IMR-90 (cell line): ENCODE data around the gene SPATA18. TPM values are rescaled to one million over a fixed set of nuclear protein-coding genes. Genes with fewer than 3 reads are reported as not detected.

Source experiments
- ATAC-seq: fragments of 200-7000 bp; cut with Tn5 transposase; 2 replicates; pipeline ENCODE4 v1.9.1; 2020; ENCODE audit warnings: low read depth, mild to moderate bottlenecking, moderate library complexity
- BruUV-seq: library from RNA; stranded (reverse); fragments of 400-500 nt; replicated peaks from 2 replicates; lab custom pipeline; 2021; lab: Mats Ljungman, UMichigan
- CTCF ChIA-PET: fragments of 300-600 bp; formaldehyde crosslinking; extraction: SDS; loops from one replicate; lab custom pipeline; 2021; ENCODE audit warnings: antibody characterized with exemption; lab: Yijun Ruan, JAX
- POLR2A ChIA-PET: fragments of 300-600 bp; sonication (Branson Sonifier 250); formaldehyde crosslinking; loops from one replicate; lab custom pipeline; 2022; ENCODE audit warnings: antibody characterized with exemption; ENCODE audit not compliant: unreplicated experiment; lab: Charles Lee
- DNase-seq: peaks from one replicate; pipeline ENCODE4 v3.0.0; 2013
- H2AFZ ChIP-seq: replicated peaks from 2 replicates; pipeline ENCODE3; 2013; ENCODE audit warnings: low read length, mild to moderate bottlenecking; ENCODE audit not compliant: poor library complexity
- H2AK5ac ChIP-seq: 2 replicates; pipeline ENCODE4 v1.6.1; 2013; ENCODE audit warnings: low read depth, low read length, inconsistent platforms
- H2AK9ac ChIP-seq: replicated peaks from 2 replicates; pipeline ENCODE3; 2013; ENCODE audit warnings: mild to moderate bottlenecking, low read depth, low read length, moderate library complexity; ENCODE audit not compliant: poor library complexity
- H2BK120ac ChIP-seq: 2 replicates; pipeline ENCODE4 v1.6.1; 2013; ENCODE audit warnings: low read depth, low read length, inconsistent platforms
- H2BK15ac ChIP-seq: 3 replicates; pipeline ENCODE4 v1.6.1; 2013; ENCODE audit warnings: low read depth, low read length, inconsistent platforms
- H2BK20ac ChIP-seq: 2 replicates; pipeline ENCODE4 v1.6.1; 2013; ENCODE audit warnings: low read depth, mild to moderate bottlenecking, inconsistent platforms, low read length, moderate library complexity
- H2BK5ac ChIP-seq: 2 replicates; pipeline ENCODE4 v1.6.1; 2013; ENCODE audit warnings: mild to moderate bottlenecking, low read depth, low read length, inconsistent platforms; ENCODE audit not compliant: poor library complexity, severe bottlenecking
- H3K14ac ChIP-seq: replicated peaks from 2 replicates; pipeline ENCODE4 v1.6.1; 2013; ENCODE audit warnings: low read depth, low read length, inconsistent platforms
- H3K18ac ChIP-seq: 2 replicates; pipeline ENCODE4 v1.6.1; 2013; ENCODE audit warnings: low read depth, low read length, control low read depth
- H3K23ac ChIP-seq: 2 replicates; pipeline ENCODE4 v1.6.1; 2013; ENCODE audit warnings: low read depth, low read length, inconsistent platforms
- H3K27ac ChIP-seq: 2 replicates; pipeline ENCODE4 v1.5.1; 2013; ENCODE audit warnings: mild to moderate bottlenecking, control low read depth, low read length; ENCODE audit not compliant: insufficient read depth
- H3K27me3 ChIP-seq: 2 replicates; pipeline ENCODE4 v1.6.1; 2013; ENCODE audit warnings: low read length; ENCODE audit not compliant: control insufficient read depth, insufficient read depth
- H3K36me3 ChIP-seq: 2 replicates; pipeline ENCODE4 v1.6.1; 2013; ENCODE audit warnings: low read length, mixed read lengths; ENCODE audit not compliant: control insufficient read depth, insufficient read depth
- H3K4ac ChIP-seq: 2 replicates; pipeline ENCODE4 v1.6.1; 2013; ENCODE audit warnings: low read depth, low read length, inconsistent platforms
- H3K4me1 ChIP-seq: 2 replicates; pipeline ENCODE4 v1.6.1; 2013; ENCODE audit warnings: low read length, mixed read lengths; ENCODE audit not compliant: control insufficient read depth, insufficient read depth
- H3K4me2 ChIP-seq: 2 replicates; pipeline ENCODE4 v1.6.1; 2013; ENCODE audit warnings: low read depth, mild to moderate bottlenecking, control low read depth, low read length, moderate library complexity
- H3K4me3 ChIP-seq: 2 replicates; pipeline ENCODE4 v1.5.1; 2013; ENCODE audit warnings: low read depth, mild to moderate bottlenecking, control low read depth, low read length, moderate library complexity; ENCODE audit not compliant: insufficient read depth
- H3K56ac ChIP-seq: 2 replicates; pipeline ENCODE4 v1.6.1; 2013; ENCODE audit warnings: low read length, inconsistent platforms; ENCODE audit not compliant: insufficient read depth; ENCODE audit errors: extremely low read depth
- H3K79me1 ChIP-seq, 2 experiments: 2 replicates each; pipeline ENCODE4 v1.6.1; 2013; ENCODE audit warnings: low read length in 2 of 2, inconsistent platforms in 1 of 2, low read depth in 1 of 2
- H3K9ac ChIP-seq: 2 replicates; pipeline ENCODE4 v1.6.1; 2013; ENCODE audit warnings: low read depth, low read length, control low read depth
- H3K9me1 ChIP-seq: 2 replicates; pipeline ENCODE4 v1.6.1; 2013; ENCODE audit warnings: low read length, inconsistent platforms; ENCODE audit not compliant: insufficient read depth
- H3K9me3 ChIP-seq: 2 replicates; pipeline ENCODE4 v1.6.1; 2013; ENCODE audit warnings: low read length; ENCODE audit not compliant: control insufficient read depth, insufficient read depth
- H4K20me1 ChIP-seq: 2 replicates; pipeline ENCODE4 v1.6.1; 2013; ENCODE audit warnings: low read length, inconsistent platforms; ENCODE audit not compliant: insufficient read depth
- H4K5ac ChIP-seq: 2 replicates; pipeline ENCODE4 v1.6.1; 2013; ENCODE audit warnings: mild to moderate bottlenecking, low read depth, low read length, control low read depth
- H4K8ac ChIP-seq, 2 experiments: 2 replicates each; pipeline ENCODE4 v1.6.1; 2013; ENCODE audit warnings: low read depth in 2 of 2, low read length in 2 of 2, control low read depth in 1 of 2, inconsistent platforms in 1 of 2
- H4K91ac ChIP-seq: 2 replicates; pipeline ENCODE4 v1.6.1; 2013; ENCODE audit warnings: low read depth, low read length, inconsistent platforms; ENCODE audit not compliant: insufficient read depth
- BHLHE40 ChIP-seq: fragments of 150-350 bp; IDR thresholded peaks from 2 replicates; pipeline ENCODE4 v1.6.1; 2016; ENCODE audit warnings: mild to moderate bottlenecking, low read depth, low read length
- CEBPB ChIP-seq: IDR thresholded peaks from 2 replicates; pipeline ENCODE4 v1.6.1; 2012; ENCODE audit warnings: low read depth, low read length, improper control_type of control experiment
- CHD1 ChIP-seq: IDR thresholded peaks from 2 replicates; pipeline ENCODE4 v1.6.1; 2012; ENCODE audit warnings: low read depth, low read length, improper control_type of control experiment
- CTCF ChIP-seq: conservative IDR thresholded peaks from 2 replicates; pipeline ENCODE4 v1.5.1; 2012; ENCODE audit warnings: mild to moderate bottlenecking, low read depth, low read length, improper control_type of control experiment
- ELK1 ChIP-seq: fragments of 150-350 bp; IDR thresholded peaks from 2 replicates; pipeline ENCODE4 v1.6.1; 2016; ENCODE audit warnings: low read depth, mild to moderate bottlenecking, low read length, moderate library complexity, borderline replicate concordance
- FOS ChIP-seq: fragments of 150-350 bp; IDR thresholded peaks from 2 replicates; pipeline ENCODE4 v1.6.1; 2016; ENCODE audit warnings: low read depth, low read length
- MAFK ChIP-seq: IDR thresholded peaks from 2 replicates; pipeline ENCODE4 v1.6.1; 2012; ENCODE audit warnings: low read depth, low read length, improper control_type of control experiment
- MAZ ChIP-seq: IDR thresholded peaks from 2 replicates; pipeline ENCODE4 v1.6.1; 2012; ENCODE audit warnings: low read depth, mild to moderate bottlenecking, low read length, improper control_type of control experiment, moderate library complexity, borderline replicate concordance
- MXI1 ChIP-seq: IDR thresholded peaks from 2 replicates; pipeline ENCODE4 v1.6.1; 2012; ENCODE audit warnings: low read depth, mild to moderate bottlenecking, low read length, moderate library complexity, borderline replicate concordance
- NFE2L2 ChIP-seq: fragments of 150-350 bp; IDR thresholded peaks from 2 replicates; pipeline ENCODE4 v1.6.1; 2016; ENCODE audit warnings: low read depth, mild to moderate bottlenecking, low read length
- POLR2A ChIP-seq: IDR thresholded peaks from 2 replicates; pipeline ENCODE4 v1.6.1; 2012; ENCODE audit warnings: mild to moderate bottlenecking, low read depth, low read length
- RAD21 ChIP-seq: IDR thresholded peaks from 2 replicates; pipeline ENCODE4 v1.6.1; 2012; ENCODE audit warnings: low read length, improper control_type of control experiment
- RCOR1 ChIP-seq: IDR thresholded peaks from 2 replicates; pipeline ENCODE4 v1.6.1; 2012; ENCODE audit warnings: mild to moderate bottlenecking, low read length, improper control_type of control experiment; ENCODE audit not compliant: insufficient replicate concordance
- RFX5 ChIP-seq: IDR thresholded peaks from 2 replicates; pipeline ENCODE4 v1.8.0; 2012; ENCODE audit warnings: low read depth, mild to moderate bottlenecking, low read length, moderate library complexity
- SMC3 ChIP-seq: fragments of 150-350 bp; IDR thresholded peaks from 2 replicates; pipeline ENCODE4 v1.6.1; 2016; ENCODE audit warnings: low read depth, mild to moderate bottlenecking, antibody characterized with exemption, low read length, moderate library complexity
- USF2 ChIP-seq: fragments of 150-350 bp; IDR thresholded peaks from 2 replicates; pipeline ENCODE4 v1.6.1; 2017; ENCODE audit warnings: mild to moderate bottlenecking, antibody characterized with exemption, low read length, low read depth
- WGBS, 2 experiments: methylation state at CpG; one replicate each; pipeline versions ENCODE4 v1.1.5 to v1.1.7; 2013; ENCODE audit warnings: missing lambda C conversion rate in 2 of 2; ENCODE audit not compliant: insufficient read length in 1 of 2; ENCODE audit errors: extremely low coverage in 2 of 2; 5-methylcytosine and 5-hydroxymethylcytosine counted together
- dilution Hi-C: fragments of 300-500 bp; cut with HindIII; formaldehyde crosslinking; loops from one replicate; pipeline ENCODE4 v1.14.3; 2018; ENCODE audit warnings: low sequenced_read_pairs; ENCODE audit not compliant: unreplicated experiment
- in situ Hi-C: fragments of 300-500 bp; cut with MboI; formaldehyde crosslinking; loops from 3 replicates; pipeline ENCODE4 v1.14.3; 2019; ENCODE audit warnings: low sequenced_read_pairs, inconsistent platforms, mixed read lengths
- intact Hi-C: fragments of 100-400 bp; cut with micrococcal nuclease; formaldehyde crosslinking; loops from 2 replicates; pipeline ENCODE4 v1.10.0; 2022
- polyA plus RNA-seq, 3 experiments: library from polyadenylated mRNA; depleted of rRNA; stranded (reverse); fragments of >200 nt; gene quantifications; 2 replicates each; pipeline ENCODE4 v1.2.3, GENCODE V29; 2012; ENCODE audit warnings: low replicate concordance in 1 of 3
- total RNA-seq: library from RNA; depleted of rRNA; stranded (reverse); fragments of >200 nt; gene quantifications from 2 replicates; pipeline ENCODE4 v1.2.3, GENCODE V29; 2012

The SPATA18 gene
- total and polyA plus RNA-seq, 2 of the 4 experiments (the other 2 are of a cell fraction): 3.0 to 4.7 TPM

- Histone ChIP-seq H3K9ac (no peak overlapping the region), H3K23ac (no peak overlapping the region), H2BK20ac (no peak overlapping the region), H4K91ac (no peak overlapping the region), H3K79me1 (no peaks in the 10 kb centered on the region), H3K56ac (no peak overlapping the region), H3K14ac (no peak overlapping the region), H2AFZ (no peak overlapping the region), H2BK120ac (no peak overlapping the region), H4K20me1 (no peaks in the 10 kb centered on the region), H3K9me1 (no peaks in the 10 kb centered on the region), H3K18ac (no peak overlapping the region), H4K8ac (no peak overlapping the region), H3K4me3 (no peak overlapping the region), H3K27me3 (peaks cover 7% of the 10 kb centered on the region), H4K5ac (no peak overlapping the region), H2AK5ac (no peak overlapping the region), H2BK5ac (no peak overlapping the region), H3K4me2 (no peak overlapping the region), H3K27ac (no peak overlapping the region), H3K9me3 (0 out of 2 replicates have a peak, but pooled peaks cover 2% of the 10 kb centered on the region), H3K4ac (no peak overlapping the region), H3K36me3 (no peaks in the 10 kb centered on the region), H2BK15ac (no peak overlapping the region), H3K4me1 (no peaks in the 10 kb centered on the region), H2AK9ac (no peak overlapping the region)
- ATAC-seq (no peak), DNase-seq (no peak)
- 63% methylated on average over 2 of the region's 5 CpGs; no CpG with 5 or more reads in 1 of the 2 experiments for WGBS, 2 experiments
- ChIA-PET POLR2A (no interaction called here), CTCF (interaction anchor here (1.2 kb wide), 1 partner anchor 10 kb away, joined by 4 read pairs; no protein-coding TSS in a partner anchor)
- in situ Hi-C loops (no loop called here), intact Hi-C loops (loop anchor here (5.0 kb wide), 1 partner anchor 877 kb away; no protein-coding TSS in a partner anchor), dilution Hi-C loops (no loop called here)
- TF ChIP-seq RAD21: no peak
- no peak for TF ChIP-seq RCOR1
- no peak for TF ChIP-seq USF2
- no peak for TF ChIP-seq MAZ
- no peak for TF ChIP-seq BHLHE40
- TF ChIP-seq CHD1: no peak
- no peak for TF ChIP-seq SMC3
- no peak for TF ChIP-seq ELK1
- TF ChIP-seq CEBPB: no peak
- no peak for TF ChIP-seq FOS
- no peak for TF ChIP-seq NFE2L2
- no peak for TF ChIP-seq MXI1
- TF ChIP-seq POLR2A: no peak
- no peak for TF ChIP-seq MAFK
- no peak for TF ChIP-seq RFX5
- no peak for TF ChIP-seq CTCF
- BruUV-seq: no TSS peak
Measured at GRCh38 chr4:52105276-52105675, 54.2 kb downstream of the SPATA18 start.
